Posterior vena cava (tissue), 2 donors: ENCODE results near the gene RPL22L1. TPM values are rescaled to one million over a fixed set of nuclear protein-coding genes. Genes with fewer than 3 reads are reported as not detected.
"Not testable (repeated sequence)": the region's sequence is repeated elsewhere in the genome, so short reads cannot be mapped to it uniquely, and the experiment has no call there.

Source experiments
- DNase-seq: peaks from one replicate; pipeline ENCODE4 v3.0.0-alpha.2; 2020; ENCODE audit warnings: low spot score
- intact Hi-C, 2 donors: fragments of 100-400 bp; cut with DNase I; formaldehyde crosslinking; loops; one replicate each; pipeline versions ENCODE4 v1.14.1 to v1.14.2; 2022 to 2023
- total RNA-seq, 2 donors: library from RNA; stranded (reverse); fragmentation: NEBNext Ultra II Directional; extraction: Animal tissue kit (Norgen Biotek cat#: 25700); gene quantifications; one replicate each; pipeline ENCODE4 v1.2.1, GENCODE V29; 2021
- donor health status: DM: yes; HTN: yes; CAD: no.
- donor health status: DM: yes; HTN: yes; CAD: no.

Gene RPL22L1
- total RNA-seq, 2 donors from 2014 or later: 61.2 to 62.1 TPM

DNA sequence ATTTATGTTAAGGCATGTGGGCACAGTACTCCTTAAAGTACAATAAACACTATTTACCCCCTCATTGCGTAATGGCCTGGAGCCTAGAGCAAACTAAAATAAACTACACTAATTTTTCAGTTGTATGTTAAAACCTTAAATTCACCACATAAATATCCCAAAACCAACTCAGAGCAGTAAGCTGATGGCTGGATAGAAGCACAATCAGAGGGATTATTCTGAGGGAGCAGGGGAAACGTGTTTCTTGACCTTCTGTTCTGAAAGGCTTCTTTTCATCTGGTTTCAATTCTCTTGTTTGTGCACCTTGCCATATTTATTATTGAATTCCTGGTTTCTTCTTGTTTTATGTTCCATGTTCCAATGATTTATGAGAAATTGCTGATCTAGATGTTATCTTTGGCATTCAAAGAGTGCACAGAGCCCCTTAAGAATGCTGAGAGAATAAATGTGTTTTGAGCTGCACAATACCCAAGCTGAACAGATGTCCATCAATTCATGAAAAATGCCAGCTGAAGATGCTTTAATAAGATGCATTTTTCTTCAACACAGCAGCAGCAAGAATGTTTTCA, 29.6 kb downstream of the RPL22L1 start:
- intact Hi-C loops: no loop called here
- no peak for DNase-seq

DNA sequence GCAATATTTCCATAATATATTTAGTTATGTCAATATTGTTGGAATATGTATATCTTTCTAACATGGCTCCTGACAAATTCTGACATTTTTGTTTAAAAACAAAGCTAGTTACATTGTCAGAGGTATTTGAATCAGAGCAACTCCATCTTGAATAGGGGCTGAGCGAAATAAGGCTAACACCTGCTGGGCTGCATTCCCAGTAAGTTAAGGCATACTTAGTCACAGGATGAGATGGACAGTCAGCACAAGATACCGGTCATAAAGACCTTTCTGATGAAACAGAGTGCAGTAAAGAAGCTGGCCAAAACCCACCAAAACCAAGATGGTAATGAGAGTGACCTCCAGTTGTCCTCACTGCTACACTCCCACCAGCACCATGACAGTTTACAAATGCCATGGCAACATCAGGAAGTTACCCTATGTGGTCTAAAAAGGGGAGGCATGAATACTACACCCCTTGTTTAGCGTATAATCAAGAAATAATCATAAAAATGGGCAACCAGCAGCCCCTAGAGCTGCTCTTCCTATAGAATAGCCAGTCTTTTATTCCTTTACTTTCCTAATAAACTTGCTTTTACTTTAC, 30.4 kb downstream of the RPL22L1 start:
- intact Hi-C loops: no loop called here
- DNase-seq: no peak

DNA sequence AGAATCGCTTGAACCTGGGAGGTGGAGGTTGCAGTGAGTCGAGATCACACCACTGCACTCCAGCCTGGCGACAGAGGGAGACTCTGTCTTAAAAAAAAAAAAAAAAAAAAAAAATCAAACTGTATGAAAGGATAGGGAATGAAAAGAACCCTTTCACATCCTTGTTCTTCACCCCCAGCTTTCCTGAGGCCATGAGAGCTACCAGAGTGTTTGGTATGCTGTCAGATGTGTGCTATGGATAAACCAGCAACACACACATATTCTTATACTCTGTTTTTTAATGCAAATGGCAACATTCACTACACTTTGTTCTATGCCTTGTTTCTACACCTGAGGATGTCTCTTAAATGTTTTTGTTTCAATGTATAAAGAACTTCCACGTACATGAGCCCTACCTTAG, 33.5 kb downstream of the RPL22L1 start:
- intact Hi-C loops: no loop called here

DNA sequence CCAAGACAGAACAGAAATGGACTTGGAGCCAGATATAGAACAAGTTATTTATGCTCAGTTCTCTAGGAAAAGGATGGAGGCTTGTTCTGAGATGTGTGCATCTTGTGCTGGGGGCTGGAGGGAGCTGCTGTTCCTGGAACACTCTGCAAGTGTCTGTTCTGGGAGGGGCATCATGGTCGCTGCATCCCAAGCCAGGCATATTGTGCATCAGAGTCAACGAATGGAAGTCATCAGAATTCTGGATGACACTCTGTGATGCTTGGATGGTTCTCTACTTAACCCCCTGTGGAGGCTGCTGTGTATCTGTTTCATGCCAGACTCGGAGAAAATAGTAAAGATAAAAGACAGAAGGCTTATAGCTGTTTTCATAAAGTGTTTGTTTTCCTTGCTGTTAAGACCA, 34.7 kb downstream of the RPL22L1 start:
- intact Hi-C loops: no loop called here

More for the DNA sequence above, 33.5 kb downstream of the RPL22L1 start:
- no peak for DNase-seq

DNA sequence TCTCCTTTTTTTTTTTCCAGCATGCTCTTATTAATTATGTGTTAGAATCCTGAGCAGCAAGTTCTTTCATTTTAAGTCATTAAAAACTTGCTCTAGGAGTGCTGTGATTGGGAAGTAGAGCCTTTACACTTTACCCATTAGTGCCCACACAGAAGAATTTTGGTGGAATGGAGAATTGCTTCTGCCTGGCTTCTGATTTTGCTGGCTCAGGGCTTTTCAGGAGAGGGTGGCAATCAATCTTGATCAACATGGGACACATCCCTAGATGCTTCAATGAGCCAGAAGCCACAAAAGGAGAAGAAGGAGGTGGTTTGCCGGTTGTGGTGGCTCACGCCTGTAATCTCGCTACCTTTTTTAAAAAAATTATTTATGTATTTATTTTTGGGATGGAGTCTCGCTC, 39.4 kb downstream of the RPL22L1 start:
- intact Hi-C loops: no loop called here
- no peak for DNase-seq

More for the DNA sequence above, 34.7 kb downstream of the RPL22L1 start:
- DNase-seq: no peak

DNA sequence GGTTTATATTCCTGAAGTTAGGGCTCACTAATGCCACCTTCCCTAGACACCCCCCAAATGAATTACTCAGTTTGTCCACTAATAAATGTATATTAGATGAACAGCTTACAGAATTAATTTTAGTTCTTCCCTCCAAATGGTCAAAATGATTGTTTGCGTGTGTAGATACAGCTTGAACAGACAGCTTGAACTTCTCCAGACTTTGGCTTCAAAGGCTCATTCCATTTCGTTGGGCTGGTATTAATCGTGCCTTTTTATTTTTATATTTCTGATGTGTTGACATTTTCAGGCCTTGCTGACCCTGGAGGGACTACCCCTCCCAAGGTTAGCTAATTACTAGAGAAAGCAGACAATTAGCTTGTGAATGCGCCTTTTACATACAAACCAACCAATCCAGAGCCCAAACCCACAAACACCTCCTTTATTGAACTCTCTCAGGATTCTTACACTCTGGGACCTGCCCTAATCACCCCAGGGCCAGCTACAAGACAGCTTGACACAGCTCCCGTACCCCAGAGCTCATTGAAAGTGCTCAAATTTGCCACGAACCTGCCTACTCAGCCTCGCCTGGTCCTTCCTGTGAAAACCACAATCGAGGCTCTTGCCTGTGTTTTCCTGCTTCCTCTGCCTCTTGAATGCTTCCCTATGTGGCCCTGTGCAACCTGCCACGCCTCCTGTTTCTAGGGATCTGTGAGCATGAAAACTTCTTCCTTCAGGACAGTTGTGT, 40.3 kb downstream of the RPL22L1 start:
- intact Hi-C loops: loop anchor here in 1 of 2 donors (5.0 kb wide), 1 partner anchor 822 kb away; no protein-coding TSS in a partner anchor
- no peak for DNase-seq

DNA sequence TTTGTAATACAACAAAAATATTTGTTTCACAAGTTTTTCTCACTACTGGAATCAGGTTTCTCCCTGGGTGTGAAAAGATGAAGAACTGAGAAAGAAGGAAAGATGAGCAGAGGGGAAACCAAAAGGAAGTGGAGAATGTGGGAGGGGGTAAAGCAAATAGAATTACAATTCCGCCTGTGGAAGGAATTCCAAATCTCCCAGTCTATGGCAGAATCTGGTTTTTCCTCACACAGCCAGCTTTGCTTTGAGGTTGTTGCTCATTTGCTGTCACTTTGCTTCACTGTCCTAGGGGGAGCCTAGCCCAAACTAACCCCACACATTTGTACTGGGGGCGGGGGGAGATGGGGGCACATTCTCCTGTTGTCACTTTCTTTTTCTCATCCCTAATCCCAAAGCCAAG, 43.9 kb downstream of the RPL22L1 start:
- intact Hi-C loops: loop anchor here in 1 of 2 donors (5.0 kb wide), 1 partner anchor 819 kb away; no protein-coding TSS in a partner anchor
- DNase-seq: no peak

DNA sequence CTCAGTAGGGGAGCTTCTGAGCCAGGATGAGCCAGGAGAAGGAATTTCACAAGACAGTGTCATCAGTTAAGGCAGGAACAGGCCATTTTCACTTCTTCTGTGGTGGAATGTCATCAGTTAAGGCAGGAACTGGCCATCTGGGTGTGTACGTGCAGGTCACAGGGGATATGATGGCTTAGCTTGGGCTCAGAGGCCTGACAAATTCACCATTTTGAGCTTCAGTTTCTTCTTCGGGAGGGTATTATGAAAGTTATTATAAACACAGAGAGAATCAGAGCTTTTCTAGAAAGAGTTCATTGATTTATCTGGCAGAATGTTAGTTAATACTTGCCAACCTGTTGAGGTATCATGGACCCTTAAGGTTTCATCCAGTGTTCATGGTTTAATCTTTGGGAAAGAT, 46.4 kb downstream of the RPL22L1 start:
- intact Hi-C loops, DNase-seq: not testable (repeated sequence)

DNA sequence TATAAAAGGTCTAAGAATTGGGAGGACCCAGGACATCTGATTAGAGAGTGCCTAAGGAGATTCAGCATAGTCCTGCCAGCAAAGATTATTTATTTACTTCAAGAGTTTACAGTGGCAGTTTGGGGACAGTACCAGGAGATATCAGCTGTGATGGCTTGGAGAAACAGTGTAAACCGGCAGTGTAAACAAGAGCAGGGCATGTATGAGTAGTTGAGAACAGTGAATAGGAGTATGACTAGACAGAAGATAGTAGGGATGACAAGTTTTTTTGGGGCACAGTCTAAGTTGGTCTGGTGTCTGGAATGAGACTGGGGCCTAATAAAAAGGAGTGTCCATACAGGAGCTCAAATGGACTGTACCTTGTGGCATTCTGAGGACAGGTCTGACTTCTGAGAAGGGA, 51.7 kb downstream of the RPL22L1 start:
- intact Hi-C loops, DNase-seq: not testable (repeated sequence)

DNA sequence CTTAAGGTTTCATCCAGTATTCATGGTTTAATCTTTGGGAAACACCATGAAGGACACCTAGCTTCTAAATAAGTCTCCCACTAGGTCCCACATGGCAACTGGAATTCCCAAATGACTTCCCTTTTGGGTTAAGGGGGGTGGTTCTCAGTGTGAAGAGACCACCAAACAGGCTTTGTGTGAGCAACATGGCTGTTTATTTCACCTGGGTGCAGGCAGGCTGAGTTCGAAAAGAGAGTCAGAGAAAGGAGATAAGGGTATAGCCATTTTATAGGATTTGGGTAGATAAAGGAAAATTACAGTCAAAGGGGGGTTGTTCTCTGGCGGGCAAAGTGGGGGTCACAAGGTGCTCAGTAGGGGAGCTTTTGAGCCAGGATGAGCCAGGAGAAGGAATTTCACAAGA, 52.5 kb downstream of the RPL22L1 start:
- intact Hi-C loops, DNase-seq: not testable (repeated sequence)

DNA sequence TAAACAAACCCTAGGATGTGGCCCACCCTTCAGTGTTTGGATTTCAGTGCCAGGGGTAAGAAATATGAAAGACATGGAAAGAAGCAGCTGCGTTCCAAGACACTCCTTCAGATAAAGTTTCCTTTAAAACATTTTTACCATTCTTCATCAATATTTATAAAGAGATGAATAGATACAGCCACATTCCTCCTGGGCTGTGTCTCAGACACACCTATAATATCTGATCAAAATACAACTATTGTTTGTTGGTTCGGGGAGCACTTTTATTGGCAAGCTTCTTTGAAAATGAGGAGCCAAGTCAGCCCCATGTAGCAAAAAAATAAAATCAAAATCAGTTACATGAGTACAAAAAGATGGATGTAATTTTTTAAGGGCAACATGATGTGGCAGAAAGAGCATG, 53.2 kb downstream of the RPL22L1 start:
- intact Hi-C loops: no loop called here
- no peak for DNase-seq

DNA sequence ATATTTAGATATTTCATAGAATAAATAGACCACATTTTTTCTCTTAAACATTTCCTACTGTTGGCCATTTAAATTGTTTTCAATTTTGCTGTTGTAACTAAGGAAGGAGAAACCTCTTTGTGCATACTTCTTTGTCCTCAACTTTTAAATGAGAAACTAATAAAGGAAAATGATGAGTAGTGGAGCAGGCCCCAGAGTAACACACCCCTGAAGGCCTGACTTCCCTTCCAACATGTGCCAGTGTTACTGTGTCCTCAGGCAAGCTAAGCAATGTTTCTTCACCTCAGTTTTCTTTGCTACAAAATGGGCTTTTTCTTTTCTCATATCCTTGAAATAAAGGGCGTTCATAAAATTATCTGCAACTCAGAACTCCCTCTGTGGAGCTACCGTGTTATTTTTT, 53.7 kb downstream of the RPL22L1 start:
- intact Hi-C loops: no loop called here

DNA sequence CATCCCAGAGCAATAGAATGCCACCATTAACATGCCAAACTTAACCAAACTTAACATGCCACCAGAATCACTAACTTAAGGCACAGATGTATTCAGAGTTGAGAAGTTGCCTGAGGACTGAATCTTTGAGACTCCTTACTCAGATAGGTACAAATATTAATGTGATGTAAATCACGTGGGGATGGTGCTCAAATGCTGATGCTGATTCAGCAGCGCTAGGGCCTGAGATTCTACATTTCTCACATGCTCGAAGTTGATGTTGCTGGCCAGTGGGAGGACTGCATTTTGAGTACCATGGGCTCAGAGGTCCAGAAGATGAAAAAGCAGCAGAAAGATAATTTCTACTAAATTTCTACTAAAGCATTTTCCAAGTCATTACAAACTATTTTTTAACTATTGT, 54.1 kb downstream of the RPL22L1 start:
- no peak for DNase-seq
- intact Hi-C loops: no loop called here

More for the DNA sequence above, 53.7 kb downstream of the RPL22L1 start:
- no peak for DNase-seq

DNA sequence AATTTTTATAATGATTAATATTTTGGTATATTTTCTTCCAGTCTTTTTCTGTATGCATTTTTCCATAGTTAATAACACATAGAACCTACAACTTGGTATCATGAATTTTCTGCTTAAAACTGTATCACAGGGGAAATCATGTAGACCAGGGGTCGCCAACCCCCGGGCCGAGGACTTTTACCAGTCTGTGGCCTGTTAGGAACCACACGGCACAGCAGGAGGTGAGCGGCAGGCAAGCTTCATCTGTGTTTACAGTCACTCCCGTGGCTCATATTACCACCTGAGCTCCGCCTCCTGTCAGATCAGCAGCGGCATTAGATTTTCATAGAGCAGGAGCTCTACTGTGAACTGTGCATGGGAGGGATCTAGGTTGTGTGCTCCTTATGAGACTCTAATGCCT, 54.7 kb downstream of the RPL22L1 start:
- no peak for DNase-seq
- intact Hi-C loops: no loop called here

Other genes starting within 250 kb of the RPL22L1 start
- gene EIF5A2, start 38.4 kb upstream of the RPL22L1 start, total RNA-seq: 10 to 100 TPM; 18.1 to 21.1 TPM
- gene SLC2A2, start 156.5 kb upstream of the RPL22L1 start, total RNA-seq: not detected